COLO668 (cell line): ENCODE results near the gene BMP7.

Experiments
- DNase-seq: peaks from one replicate; lab custom pipeline; 2025; ENCODE audit not compliant: unreplicated experiment; lab: John Stamatoyannopoulos, UW

Gene BMP7

GRCh38 chr20:57213291-57213690, 53.1 kb downstream of the BMP7 start:
- DNase-seq: no peak

- peak; percentile 9 for DNase-seq
Measured at GRCh38 chr20:57212534-57213276, 53.7 kb downstream of the BMP7 start.

GRCh38 chr20:57211908-57212533, 54.4 kb downstream of the BMP7 start:
- no peak for DNase-seq

- no peak for DNase-seq
Measured at GRCh38 chr20:57211406-57211805, 55.0 kb downstream of the BMP7 start.

- DNase-seq: no peak
Measured at GRCh38 chr20:57210911-57211280, 55.5 kb downstream of the BMP7 start.

GRCh38 chr20:57210054-57210910, 56.2 kb downstream of the BMP7 start:
- peak; percentile 6 for DNase-seq

GRCh38 chr20:57209413-57209812, 57.0 kb downstream of the BMP7 start:
- no peak for DNase-seq

- no peak for DNase-seq
Measured at GRCh38 chr20:57208198-57208597, 58.2 kb downstream of the BMP7 start.

- DNase-seq: no peak
Measured at GRCh38 chr20:57207251-57207650, 59.2 kb downstream of the BMP7 start.

GRCh38 chr20:57205606-57206219, 60.7 kb downstream of the BMP7 start:
- no peak for DNase-seq

- DNase-seq: no peak
Measured at GRCh38 chr20:57203986-57204385, 62.5 kb downstream of the BMP7 start.

- no peak for DNase-seq
Measured at GRCh38 chr20:57203204-57203603, 63.2 kb downstream of the BMP7 start.

- no peak for DNase-seq
Measured at GRCh38 chr20:57202309-57202708, 64.1 kb downstream of the BMP7 start.

GRCh38 chr20:57200882-57201695, 65.4 kb downstream of the BMP7 start:
- DNase-seq: no peak

- DNase-seq: no peak
Measured at GRCh38 chr20:57199656-57200405, 66.6 kb downstream of the BMP7 start.

- no peak for DNase-seq
Measured at GRCh38 chr20:57198132-57199072, 68.0 kb downstream of the BMP7 start.

GRCh38 chr20:57197352-57198131, 68.9 kb downstream of the BMP7 start:
- no peak for DNase-seq

GRCh38 chr20:57195469-57196100, 70.9 kb downstream of the BMP7 start:
- no peak for DNase-seq
